ENCODE results near the gene CLMP. TPM values are rescaled to one million over a fixed set of nuclear protein-coding genes. Genes with fewer than 3 reads are reported as not detected.
A peak's percentile ranks its signal among the peaks of the same experiment; 100 is the strongest.

The CLMP gene
- total and polyA plus RNA-seq, 2 experiments from 2014 or later, result 7.1 to 18.4 TPM

DNA sequence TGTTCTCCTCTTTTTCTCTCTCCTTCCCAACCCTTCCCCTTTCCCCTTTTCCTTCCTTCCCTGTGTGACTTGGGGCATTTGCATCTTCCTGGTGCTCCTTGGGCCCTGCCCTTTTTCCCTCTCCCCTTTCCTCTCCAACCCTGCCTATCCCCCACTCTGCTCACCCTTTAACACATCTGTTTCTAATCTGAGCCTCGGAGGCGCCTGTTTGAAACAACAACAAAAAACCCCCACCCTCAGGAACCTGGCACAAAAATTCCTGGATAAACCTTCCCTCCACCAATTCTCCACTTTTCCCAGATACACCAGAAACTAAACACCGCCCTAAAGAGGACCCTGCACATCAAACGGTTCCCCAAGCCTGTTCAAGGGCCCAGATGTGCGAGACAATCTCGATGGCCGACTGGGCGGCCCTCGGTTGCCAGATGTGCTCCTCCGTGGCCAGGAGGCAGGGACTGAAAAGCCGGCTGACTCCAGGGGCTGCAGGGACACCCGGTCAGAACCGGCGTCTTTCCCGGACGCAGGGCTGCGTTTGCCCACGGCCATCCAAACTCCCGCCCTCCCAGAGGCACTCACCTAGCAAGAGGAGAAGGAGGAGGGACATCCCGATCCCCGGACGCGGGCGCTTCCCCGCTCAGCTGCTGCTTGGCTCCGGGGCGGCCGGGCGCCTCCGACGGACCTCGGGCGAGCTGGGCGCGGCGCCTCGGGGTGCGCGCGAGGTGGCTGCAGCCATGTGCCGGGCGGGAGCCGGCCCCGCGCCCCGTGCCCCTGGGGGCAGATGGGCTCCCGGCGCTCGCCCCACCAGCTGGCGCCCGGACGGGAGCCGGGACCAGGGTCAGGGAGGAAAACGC is 486 bp downstream of the CLMP start:
- Mint-ChIP-seq H3K4me3 (peak overlapping the region; percentile 83), H3K27ac (peak overlapping the region; percentile 46), H3K36me3 (ENCODE audit: low read depth) (peaks cover 5% of the 10 kb centered on the region), H3K27me3 (ENCODE audit: insufficient read depth, low read depth, poor library complexity) (peaks cover 22% of the 10 kb centered on the region), H3K9me3 (no peaks in the 10 kb centered on the region), H3K4me1 (peaks cover 47% of the 10 kb centered on the region)
- TF ChIP-seq CREB1 (CRISPR knock-in tag; IDR thresholded peaks at IDR 0.05; ENCODE audit: low read depth) (no peak), ZNF114 (CRISPR knock-in tag; IDR thresholded peaks at IDR 0.05) (no peak), ZNF331 (CRISPR knock-in tag; IDR thresholded peaks at IDR 0.05; ENCODE audit: low read depth) (no peak), STAT1 (IDR thresholded peaks at IDR 0.05; ENCODE audit: unreplicated experiment) (no peak), JUNB (IDR thresholded peaks at IDR 0.05; ENCODE audit: unreplicated experiment) (no peak), POLR2AphosphoS5 (IDR thresholded peaks at IDR 0.05; ENCODE audit: low read depth) (peak; percentile 37), EZH2 (IDR thresholded peaks at IDR 0.05; ENCODE audit: low read depth, unreplicated experiment) (no peak), EZH2phosphoT487 (IDR thresholded peaks at IDR 0.05; ENCODE audit: unreplicated experiment) (no peak)
- TF ChIP-seq, protein P1, sequence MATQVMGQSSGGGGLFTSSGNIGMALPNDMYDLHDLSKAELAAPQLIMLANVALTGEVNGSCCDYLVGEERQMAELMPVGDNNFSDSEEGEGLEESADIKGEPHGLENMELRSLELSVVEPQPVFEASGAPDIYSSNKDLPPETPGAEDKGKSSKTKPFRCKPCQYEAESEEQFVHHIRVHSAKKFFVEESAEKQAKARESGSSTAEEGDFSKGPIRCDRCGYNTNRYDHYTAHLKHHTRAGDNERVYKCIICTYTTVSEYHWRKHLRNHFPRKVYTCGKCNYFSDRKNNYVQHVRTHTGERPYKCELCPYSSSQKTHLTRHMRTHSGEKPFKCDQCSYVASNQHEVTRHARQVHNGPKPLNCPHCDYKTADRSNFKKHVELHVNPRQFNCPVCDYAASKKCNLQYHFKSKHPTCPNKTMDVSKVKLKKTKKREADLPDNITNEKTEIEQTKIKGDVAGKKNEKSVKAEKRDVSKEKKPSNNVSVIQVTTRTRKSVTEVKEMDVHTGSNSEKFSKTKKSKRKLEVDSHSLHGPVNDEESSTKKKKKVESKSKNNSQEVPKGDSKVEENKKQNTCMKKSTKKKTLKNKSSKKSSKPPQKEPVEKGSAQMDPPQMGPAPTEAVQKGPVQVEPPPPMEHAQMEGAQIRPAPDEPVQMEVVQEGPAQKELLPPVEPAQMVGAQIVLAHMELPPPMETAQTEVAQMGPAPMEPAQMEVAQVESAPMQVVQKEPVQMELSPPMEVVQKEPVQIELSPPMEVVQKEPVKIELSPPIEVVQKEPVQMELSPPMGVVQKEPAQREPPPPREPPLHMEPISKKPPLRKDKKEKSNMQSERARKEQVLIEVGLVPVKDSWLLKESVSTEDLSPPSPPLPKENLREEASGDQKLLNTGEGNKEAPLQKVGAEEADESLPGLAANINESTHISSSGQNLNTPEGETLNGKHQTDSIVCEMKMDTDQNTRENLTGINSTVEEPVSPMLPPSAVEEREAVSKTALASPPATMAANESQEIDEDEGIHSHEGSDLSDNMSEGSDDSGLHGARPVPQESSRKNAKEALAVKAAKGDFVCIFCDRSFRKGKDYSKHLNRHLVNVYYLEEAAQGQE (IDR thresholded peaks at IDR 0.05; ENCODE audit: unreplicated experiment), result peak; percentile 7
- TF ChIP-seq, protein P2, sequence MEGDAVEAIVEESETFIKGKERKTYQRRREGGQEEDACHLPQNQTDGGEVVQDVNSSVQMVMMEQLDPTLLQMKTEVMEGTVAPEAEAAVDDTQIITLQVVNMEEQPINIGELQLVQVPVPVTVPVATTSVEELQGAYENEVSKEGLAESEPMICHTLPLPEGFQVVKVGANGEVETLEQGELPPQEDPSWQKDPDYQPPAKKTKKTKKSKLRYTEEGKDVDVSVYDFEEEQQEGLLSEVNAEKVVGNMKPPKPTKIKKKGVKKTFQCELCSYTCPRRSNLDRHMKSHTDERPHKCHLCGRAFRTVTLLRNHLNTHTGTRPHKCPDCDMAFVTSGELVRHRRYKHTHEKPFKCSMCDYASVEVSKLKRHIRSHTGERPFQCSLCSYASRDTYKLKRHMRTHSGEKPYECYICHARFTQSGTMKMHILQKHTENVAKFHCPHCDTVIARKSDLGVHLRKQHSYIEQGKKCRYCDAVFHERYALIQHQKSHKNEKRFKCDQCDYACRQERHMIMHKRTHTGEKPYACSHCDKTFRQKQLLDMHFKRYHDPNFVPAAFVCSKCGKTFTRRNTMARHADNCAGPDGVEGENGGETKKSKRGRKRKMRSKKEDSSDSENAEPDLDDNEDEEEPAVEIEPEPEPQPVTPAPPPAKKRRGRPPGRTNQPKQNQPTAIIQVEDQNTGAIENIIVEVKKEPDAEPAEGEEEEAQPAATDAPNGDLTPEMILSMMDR (conservative IDR thresholded peaks at IDR 0.05; ENCODE audit: low read depth in 2 of 2), result no peak
- Histone ChIP-seq H3K79me2 (replicated peaks; ENCODE audit: insufficient read depth) (peaks cover 41% of the 10 kb centered on the region), H3K27me3 (ENCODE audit: insufficient read depth) (peaks cover 19% of the 10 kb centered on the region), H3K4me3 (peak overlapping the region; percentile 82), H3K4me2 (peak overlapping the region; percentile 90), H3K4me1 (ENCODE audit: insufficient read depth) (peaks cover 55% of the 10 kb centered on the region), H3K9me2 (ENCODE audit: insufficient read depth) (no peaks in the 10 kb centered on the region), H3K27ac (ENCODE audit: low read depth) (peak overlapping the region; percentile 77), H2AFZ (peak overlapping the region; percentile 88), H3F3A (replicated peaks; ENCODE audit: low read depth) (no peaks in the 10 kb centered on the region), H4K20me1 (replicated peaks; ENCODE audit: insufficient read depth) (no peaks in the 10 kb centered on the region), H3K36me3 (ENCODE audit: insufficient read depth) (no peaks in the 10 kb centered on the region)
- DNase-seq (ENCODE audit: low spot score) (peak; percentile 77), ATAC-seq (peak; percentile 38)
